H9 (cell line): ENCODE measurements around the gene MDFIC. TPM values are rescaled to one million over a fixed set of nuclear protein-coding genes. Genes with fewer than 3 reads are reported as not detected.
A peak's percentile ranks its signal among the peaks of the same experiment; 100 is the strongest.

Experiments
- DNase-seq: peaks from one replicate; pipeline ENCODE4 v3.0.0-alpha.2; 2017
- H2AFZ ChIP-seq: one replicate; pipeline ENCODE4 v1.6.1; 2013; ENCODE audit warnings: mild to moderate bottlenecking, low read length, control low read depth, moderate library complexity
- H2AK5ac ChIP-seq: 2 replicates; pipeline ENCODE4 v1.6.1; 2013; ENCODE audit warnings: low read length, control low read depth, mixed read lengths; ENCODE audit not compliant: insufficient read length
- H2BK120ac ChIP-seq: one replicate; pipeline ENCODE4 v1.6.1; 2013; ENCODE audit warnings: low read depth, mild to moderate bottlenecking, low read length, control low read depth, inconsistent platforms; ENCODE audit not compliant: poor library complexity, severe bottlenecking
- H2BK12ac ChIP-seq: 2 replicates; pipeline ENCODE4 v1.6.1; 2013; ENCODE audit warnings: low read length, control low read depth, mixed read lengths, low read depth; ENCODE audit not compliant: insufficient read length
- H2BK15ac ChIP-seq: 2 replicates; pipeline ENCODE4 v1.6.1; 2013; ENCODE audit warnings: low read depth, low read length, control low read depth
- H2BK20ac ChIP-seq: one replicate; pipeline ENCODE4 v1.6.1; 2013; ENCODE audit warnings: low read depth, mild to moderate bottlenecking, low read length, control low read depth, inconsistent platforms; ENCODE audit not compliant: poor library complexity, severe bottlenecking
- H2BK5ac ChIP-seq: 2 replicates; pipeline ENCODE4 v1.6.1; 2013; ENCODE audit warnings: low read length, control low read depth, mixed read lengths; ENCODE audit not compliant: insufficient read length
- H3K14ac ChIP-seq: 2 replicates; pipeline ENCODE4 v1.6.1; 2013; ENCODE audit warnings: low read length, control low read depth; ENCODE audit not compliant: insufficient read depth
- H3K18ac ChIP-seq: 2 replicates; pipeline ENCODE4 v1.6.1; 2013; ENCODE audit warnings: low read depth, mild to moderate bottlenecking, mixed read lengths, low read length, control low read depth; ENCODE audit not compliant: insufficient read length
- H3K23ac ChIP-seq: 2 replicates; pipeline ENCODE4 v1.6.1; 2013; ENCODE audit warnings: low read length, control low read depth, mixed read lengths, low read depth; ENCODE audit not compliant: insufficient read length
- H3K23me2 ChIP-seq: 2 replicates; pipeline ENCODE4 v1.6.1; 2013; ENCODE audit warnings: low read depth, mild to moderate bottlenecking, mixed read lengths, low read length, control low read depth; ENCODE audit not compliant: insufficient read length, poor library complexity, severe bottlenecking
- H3K27ac ChIP-seq: 2 replicates; pipeline ENCODE4 v1.5.1; 2013; ENCODE audit warnings: low read length, control low read depth, mixed read lengths, low read depth; ENCODE audit not compliant: insufficient read length
- H3K27me3 ChIP-seq: 2 replicates; pipeline ENCODE4 v1.6.1; 2013; ENCODE audit warnings: low read length, control low read depth, inconsistent platforms; ENCODE audit not compliant: insufficient read depth
- H3K4ac ChIP-seq: 2 replicates; pipeline ENCODE4 v1.6.1; 2013; ENCODE audit warnings: low read depth, mild to moderate bottlenecking, control low read depth, inconsistent platforms, low read length, moderate library complexity
- H3K4me1 ChIP-seq: 2 replicates; pipeline ENCODE4 v1.6.1; 2013; ENCODE audit warnings: low read length, control low read depth, inconsistent platforms; ENCODE audit not compliant: insufficient read depth
- H3K4me2 ChIP-seq: 2 replicates; pipeline ENCODE4 v1.6.1; 2013; ENCODE audit warnings: low read length, control low read depth, mixed read lengths; ENCODE audit not compliant: insufficient read length, insufficient read depth
- H3K56ac ChIP-seq: 2 replicates; pipeline ENCODE4 v1.6.1; 2013; ENCODE audit warnings: low read depth, mild to moderate bottlenecking, mixed read lengths, low read length, control low read depth; ENCODE audit not compliant: insufficient read length
- H3K79me1 ChIP-seq: 2 replicates; pipeline ENCODE4 v1.6.1; 2013; ENCODE audit warnings: low read depth, mild to moderate bottlenecking, moderate library complexity, low read length, control low read depth, inconsistent platforms; ENCODE audit not compliant: insufficient read depth, poor library complexity, severe bottlenecking
- H3K79me2 ChIP-seq: 2 replicates; pipeline ENCODE4 v1.6.1; 2013; ENCODE audit warnings: low read length, control low read depth, inconsistent platforms; ENCODE audit not compliant: insufficient read depth
- H3K9ac ChIP-seq: 2 replicates; pipeline ENCODE4 v1.6.1; 2013; ENCODE audit warnings: low read length, control low read depth, mixed read lengths; ENCODE audit not compliant: insufficient read length; ENCODE audit errors: extremely low read depth
- H3K9me3 ChIP-seq: one replicate; pipeline ENCODE4 v1.6.1; 2013; ENCODE audit warnings: low read depth, low read length, inconsistent platforms; ENCODE audit not compliant: control insufficient read depth
- H3T11ph ChIP-seq: one replicate; pipeline ENCODE4 v1.6.1; 2013; ENCODE audit warnings: mild to moderate bottlenecking, low read length, control low read depth, inconsistent platforms
- H4K20me1 ChIP-seq: one replicate; pipeline ENCODE4 v1.6.1; 2013; ENCODE audit not compliant: control insufficient read depth, insufficient read length, insufficient read depth
- H4K5ac ChIP-seq: 2 replicates; pipeline ENCODE4 v1.6.1; 2013; ENCODE audit warnings: low read depth, mild to moderate bottlenecking, mixed read lengths, low read length, control low read depth; ENCODE audit not compliant: insufficient read length
- H4K8ac ChIP-seq: replicated peaks from 2 replicates; pipeline ENCODE4 v1.6.1; 2013; ENCODE audit warnings: low read length, control low read depth, mixed read lengths, low read depth; ENCODE audit not compliant: insufficient read length
- H4K91ac ChIP-seq: 2 replicates; pipeline ENCODE4 v1.6.1; 2013; ENCODE audit warnings: low read depth, mild to moderate bottlenecking, moderate library complexity, mixed read lengths, low read length, control low read depth; ENCODE audit not compliant: insufficient read length
- H3K27ac Mint-ChIP-seq, 3 experiments: 2 replicates in 2 of 3; 3 replicates in 1 of 3; pipeline ENCODE4 v1.8.0; 2020 to 2021; ENCODE audit warnings: mixed read lengths in 3 of 3, mild to moderate bottlenecking in 1 of 3, moderate library complexity in 1 of 3
- H3K27me3 Mint-ChIP-seq: 2 replicates; pipeline ENCODE4 v1.8.0; 2021; ENCODE audit warnings: low read depth, mild to moderate bottlenecking, moderate library complexity, mixed read lengths
- H3K36me3 Mint-ChIP-seq, 3 experiments: 2 replicates in 2 of 3; 3 replicates in 1 of 3; pipeline ENCODE4 v1.8.0; 2020 to 2021; ENCODE audit warnings: low read depth in 3 of 3, mixed read lengths in 3 of 3; ENCODE audit not compliant: insufficient read depth in 1 of 3
- H3K4me1 Mint-ChIP-seq, 2 experiments: 2 replicates each; pipeline ENCODE4 v1.8.0; 2020; ENCODE audit warnings: mixed read lengths in 2 of 2
- H3K4me3 Mint-ChIP-seq, 2 experiments: 2 replicates in 1 of 2; 3 replicates in 1 of 2; pipeline ENCODE4 v1.8.0; 2020 to 2021; ENCODE audit warnings: mild to moderate bottlenecking in 2 of 2, mixed read lengths in 2 of 2, moderate library complexity in 1 of 2
- H3K9me3 Mint-ChIP-seq, 2 experiments: 2 replicates in 1 of 2; 3 replicates in 1 of 2; pipeline ENCODE4 v1.8.0; 2020; ENCODE audit warnings: mild to moderate bottlenecking in 2 of 2, mixed read lengths in 2 of 2, moderate library complexity in 1 of 2
- WGBS: extraction: QIAGEN DNeasy Blood & Tissue Kit; methylation state at CpG from one replicate; pipeline ENCODE4 v1.1.7; 2013; ENCODE audit warnings: missing lambda C conversion rate, low lambda C conversion rate, mixed read lengths; ENCODE audit not compliant: insufficient read length; ENCODE audit errors: extremely low coverage; 5-methylcytosine and 5-hydroxymethylcytosine counted together
- total RNA-seq: library from RNA; stranded (reverse); gene quantifications from 2 replicates; pipeline ENCODE4 v1.2.1, GENCODE V29; 2021
- TF ChIP-seq, protein P1 (sequence below): fragments of 200-600 bp; sonication (generic); conservative IDR thresholded peaks from 3 replicates; pipeline ENCODE4 v1.8.0; 2021; ENCODE audit warnings: antibody characterized with exemption, mild to moderate bottlenecking

Gene MDFIC
- total RNA-seq, 1 experiment from 2014 or later, result 2.0 TPM

DNA sequence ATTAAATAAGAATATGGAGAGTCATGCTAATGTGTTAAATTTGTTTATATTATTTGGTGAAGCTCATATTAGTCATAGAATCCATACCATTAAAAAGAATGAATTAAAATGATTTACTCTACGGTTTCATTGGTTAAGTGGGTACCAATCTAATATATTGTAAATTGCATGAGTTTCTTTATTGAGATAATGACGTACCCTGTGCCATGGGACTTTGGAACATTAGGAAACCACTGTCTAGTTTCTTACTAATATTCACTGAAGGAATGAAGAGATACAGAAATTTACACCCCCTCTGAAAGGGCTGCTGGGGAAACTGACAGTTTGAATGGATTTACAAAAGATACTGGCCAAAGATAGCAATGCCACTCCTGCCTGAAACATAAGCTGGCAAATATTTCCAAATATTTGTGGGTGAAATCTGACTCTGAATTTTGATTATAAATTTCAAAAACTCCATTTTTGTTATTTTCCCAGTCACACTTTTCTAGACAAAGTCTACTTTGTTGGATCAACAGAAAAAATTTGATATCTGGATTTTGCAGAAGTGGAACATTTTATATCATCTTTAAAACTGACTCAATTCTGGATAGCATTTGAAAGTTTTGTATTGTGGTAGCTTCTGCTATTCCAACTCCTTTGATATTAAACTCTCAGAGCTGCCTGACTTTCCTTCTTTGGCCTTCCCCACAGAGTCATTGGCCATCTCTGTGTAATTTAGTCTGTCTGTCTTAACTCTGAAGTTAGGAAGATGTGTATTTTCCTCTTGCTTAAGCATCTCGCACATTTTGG lies 22.3 kb downstream of the MDFIC start:
- Histone ChIP-seq H4K91ac (no peak overlapping the region), H3K9ac (no peak overlapping the region), H4K5ac (no peak overlapping the region), H3K4ac (no peak overlapping the region), H3K27ac (no peak overlapping the region), H3K4me2 (peak overlapping the region; percentile 16), H3K9me3 (no peaks in the 10 kb centered on the region), H4K20me1 (no peaks in the 10 kb centered on the region), H3T11ph (no peak overlapping the region), H2AFZ (peak overlapping the region; percentile 62), H2BK12ac (no peak overlapping the region), H3K79me2 (no peaks in the 10 kb centered on the region), H3K23ac (no peak overlapping the region), H3K79me1 (no peaks in the 10 kb centered on the region), H3K23me2 (no peaks in the 10 kb centered on the region), H2BK120ac (no peak overlapping the region), H2BK15ac (no peak overlapping the region), H2BK5ac (no peak overlapping the region), H3K56ac (no peak overlapping the region), H2AK5ac (no peak overlapping the region), H2BK20ac (no peak overlapping the region), H3K27me3 (no peaks in the 10 kb centered on the region), H3K14ac (no peak overlapping the region), H4K8ac (no peak overlapping the region), H3K4me1 (peaks cover 4% of the 10 kb centered on the region; the same call in 1 of the 2 replicates), H3K18ac (no peak overlapping the region)
- TF ChIP-seq, protein P1, sequence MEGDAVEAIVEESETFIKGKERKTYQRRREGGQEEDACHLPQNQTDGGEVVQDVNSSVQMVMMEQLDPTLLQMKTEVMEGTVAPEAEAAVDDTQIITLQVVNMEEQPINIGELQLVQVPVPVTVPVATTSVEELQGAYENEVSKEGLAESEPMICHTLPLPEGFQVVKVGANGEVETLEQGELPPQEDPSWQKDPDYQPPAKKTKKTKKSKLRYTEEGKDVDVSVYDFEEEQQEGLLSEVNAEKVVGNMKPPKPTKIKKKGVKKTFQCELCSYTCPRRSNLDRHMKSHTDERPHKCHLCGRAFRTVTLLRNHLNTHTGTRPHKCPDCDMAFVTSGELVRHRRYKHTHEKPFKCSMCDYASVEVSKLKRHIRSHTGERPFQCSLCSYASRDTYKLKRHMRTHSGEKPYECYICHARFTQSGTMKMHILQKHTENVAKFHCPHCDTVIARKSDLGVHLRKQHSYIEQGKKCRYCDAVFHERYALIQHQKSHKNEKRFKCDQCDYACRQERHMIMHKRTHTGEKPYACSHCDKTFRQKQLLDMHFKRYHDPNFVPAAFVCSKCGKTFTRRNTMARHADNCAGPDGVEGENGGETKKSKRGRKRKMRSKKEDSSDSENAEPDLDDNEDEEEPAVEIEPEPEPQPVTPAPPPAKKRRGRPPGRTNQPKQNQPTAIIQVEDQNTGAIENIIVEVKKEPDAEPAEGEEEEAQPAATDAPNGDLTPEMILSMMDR, result no peak
- WGBS, result no CpG with 5 or more reads among the region's 3 CpGs
- Mint-ChIP-seq H3K27ac (peak overlapping the region in 2 of 3 experiments; percentile 14 to 33; a peak in 3 of 7 replicates), H3K27me3 (no peaks in the 10 kb centered on the region; the same call in 1 of the 2 replicates), H3K4me3 (no peak overlapping the region; a peak in 1 of 5 replicates), H3K9me3 (no peaks in the 10 kb centered on the region), H3K36me3 (no peaks in the 10 kb centered on the region; a peak in 2 of 7 replicates), H3K4me1 (peaks cover 8 to 18% of the 10 kb centered on the region in 2 experiments)
- no peak for DNase-seq
